ENCODE data around the gene NAT10. TPM values are rescaled to one million over a fixed set of nuclear protein-coding genes. Genes with fewer than 3 reads are reported as not detected.
A peak's percentile ranks its signal among the peaks of the same experiment; 100 is the strongest.

Gene NAT10
- total RNA-seq, 2 donors from 2014 or later: 13.3 to 16.0 TPM

DNA sequence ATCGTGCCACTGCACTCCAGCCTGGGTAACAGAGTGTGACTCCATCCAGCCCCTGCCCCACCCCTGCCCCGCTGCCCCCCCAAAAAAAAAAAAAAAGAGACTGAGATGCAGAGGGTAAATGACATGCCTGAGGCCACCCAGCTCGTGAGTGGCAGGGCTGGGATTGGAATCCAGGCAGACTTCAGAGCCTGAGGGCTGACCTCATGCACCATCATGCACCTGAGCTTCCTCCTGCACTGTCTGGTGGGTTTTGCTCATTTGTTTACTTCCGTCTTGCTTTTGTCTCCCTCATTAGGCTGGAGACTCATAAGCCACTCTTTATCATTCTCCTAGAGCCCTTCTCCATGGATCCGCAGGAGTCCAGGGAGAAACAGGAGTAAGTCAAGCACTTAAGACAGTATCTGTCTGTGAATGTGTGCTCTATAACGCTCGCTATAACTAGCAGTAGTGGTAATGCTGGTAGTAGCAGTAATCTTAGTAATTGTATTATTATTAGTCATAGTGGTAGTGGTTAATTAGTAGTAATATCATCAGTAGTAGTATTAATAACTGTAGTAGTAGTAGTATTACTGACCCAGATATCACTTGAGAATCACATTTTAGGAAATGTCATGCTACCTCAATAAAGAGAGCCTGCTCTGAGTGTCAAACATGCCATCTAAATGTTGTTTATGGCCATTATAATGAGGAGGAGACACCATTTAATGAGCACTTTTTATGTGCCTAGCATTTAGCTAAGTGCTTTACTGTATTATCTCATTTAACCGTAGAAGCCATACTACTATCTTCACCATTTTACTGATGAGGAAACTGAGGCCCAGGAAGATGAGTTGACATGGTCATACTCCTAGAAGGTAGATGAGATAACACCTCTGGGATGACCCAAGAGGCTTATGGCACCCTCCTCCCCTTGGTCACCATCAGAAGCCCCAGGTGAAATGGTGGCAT is 85.0 kb downstream of the NAT10 start:
- no peaks in the 10 kb centered on the region for H3K9me3 ChIP-seq
- H3K36me3 ChIP-seq: no peaks in the 10 kb centered on the region
- peaks cover 0 to 32% of the 10 kb centered on the region in 2 donors for H3K4me1 ChIP-seq
- TF ChIP-seq, protein P1, sequence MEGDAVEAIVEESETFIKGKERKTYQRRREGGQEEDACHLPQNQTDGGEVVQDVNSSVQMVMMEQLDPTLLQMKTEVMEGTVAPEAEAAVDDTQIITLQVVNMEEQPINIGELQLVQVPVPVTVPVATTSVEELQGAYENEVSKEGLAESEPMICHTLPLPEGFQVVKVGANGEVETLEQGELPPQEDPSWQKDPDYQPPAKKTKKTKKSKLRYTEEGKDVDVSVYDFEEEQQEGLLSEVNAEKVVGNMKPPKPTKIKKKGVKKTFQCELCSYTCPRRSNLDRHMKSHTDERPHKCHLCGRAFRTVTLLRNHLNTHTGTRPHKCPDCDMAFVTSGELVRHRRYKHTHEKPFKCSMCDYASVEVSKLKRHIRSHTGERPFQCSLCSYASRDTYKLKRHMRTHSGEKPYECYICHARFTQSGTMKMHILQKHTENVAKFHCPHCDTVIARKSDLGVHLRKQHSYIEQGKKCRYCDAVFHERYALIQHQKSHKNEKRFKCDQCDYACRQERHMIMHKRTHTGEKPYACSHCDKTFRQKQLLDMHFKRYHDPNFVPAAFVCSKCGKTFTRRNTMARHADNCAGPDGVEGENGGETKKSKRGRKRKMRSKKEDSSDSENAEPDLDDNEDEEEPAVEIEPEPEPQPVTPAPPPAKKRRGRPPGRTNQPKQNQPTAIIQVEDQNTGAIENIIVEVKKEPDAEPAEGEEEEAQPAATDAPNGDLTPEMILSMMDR (IDR thresholded peaks at IDR 0.05): no peak
- no peak for DNase-seq (ENCODE audit: low spot score)
- H3K27me3 ChIP-seq: no peaks in the 10 kb centered on the region
- no peak overlapping the region for H3K4me3 ChIP-seq
- H3K27ac ChIP-seq: no peak overlapping the region

DNA sequence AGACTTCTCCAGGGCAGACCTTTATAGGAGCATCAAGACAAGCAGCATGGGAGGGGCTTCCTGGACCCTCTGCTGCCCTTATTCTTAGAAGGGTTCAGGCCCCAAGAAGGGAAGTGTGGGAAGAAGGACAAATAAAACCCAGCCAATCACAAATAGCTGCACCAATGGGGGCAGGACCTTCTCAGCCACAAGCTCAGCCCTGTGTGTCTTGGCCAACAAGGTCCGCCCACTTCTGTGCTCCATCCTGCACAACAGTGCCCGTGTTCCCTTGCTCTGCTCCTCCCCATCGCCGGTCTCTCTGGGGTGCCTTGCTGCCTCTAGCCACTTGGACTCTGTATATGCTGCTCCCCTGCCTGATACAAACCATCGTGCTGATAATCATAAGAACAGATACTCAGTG is 86.1 kb downstream of the NAT10 start:
- DNase-seq (ENCODE audit: low spot score): no peak
- TF ChIP-seq, protein P1 (IDR thresholded peaks at IDR 0.05): no peak
- Histone ChIP-seq H3K9me3 (no peaks in the 10 kb centered on the region), H3K27me3 (no peaks in the 10 kb centered on the region), H3K27ac (no peak overlapping the region), H3K4me3 (no peak overlapping the region), H3K36me3 (peaks cover 9% of the 10 kb centered on the region), H3K4me1 (peaks cover 0 to 23% of the 10 kb centered on the region in 2 donors)

GRCh38 chr11:34192481-34193401 is 87.3 kb downstream of the NAT10 start:
- DNase-seq (ENCODE audit: low spot score): peak; percentile 83
- Histone ChIP-seq H3K27me3 (no peaks in the 10 kb centered on the region), H3K4me3 (no peak overlapping the region), H3K36me3 (peaks cover 13% of the 10 kb centered on the region), H3K27ac (peak overlapping the region; percentile 55 to 80), H3K4me1 (peaks cover 0 to 17% of the 10 kb centered on the region in 2 donors), H3K9me3 (no peaks in the 10 kb centered on the region)
- TF ChIP-seq, protein P1 (IDR thresholded peaks at IDR 0.05): no peak

GRCh38 chr11:34194576-34195335 is 89.3 kb downstream of the NAT10 start:
- Histone ChIP-seq H3K4me1 (peaks cover 0 to 17% of the 10 kb centered on the region in 2 donors), H3K36me3 (peaks cover 13% of the 10 kb centered on the region), H3K4me3 (no peak overlapping the region), H3K27me3 (no peaks in the 10 kb centered on the region), H3K27ac (no peak overlapping the region), H3K9me3 (no peaks in the 10 kb centered on the region)
- DNase-seq (ENCODE audit: low spot score): no peak
- TF ChIP-seq, protein P1 (IDR thresholded peaks at IDR 0.05): no peak

Other genes starting within 250 kb of the NAT10 start
- gene LMO2, start 213.6 kb upstream of the NAT10 start, total RNA-seq: 10 to 100 TPM in 1 of 2 donors, 1 to 10 TPM in 1; 4.6 to 13.1 TPM
- 100 to 1,000 TPM in 1 of 2 donors, 10 to 100 TPM in 1; 80.1 to 102 TPM for gene CAPRIN1, start 53.9 kb upstream of the NAT10 start, total RNA-seq